ENCODE data around the gene NRF1. TPM values are rescaled to one million over a fixed set of nuclear protein-coding genes. Genes with fewer than 3 reads are reported as not detected.

Gene NRF1
- total RNA-seq, 1 experiment from 2014 or later = 19.3 TPM

DNA sequence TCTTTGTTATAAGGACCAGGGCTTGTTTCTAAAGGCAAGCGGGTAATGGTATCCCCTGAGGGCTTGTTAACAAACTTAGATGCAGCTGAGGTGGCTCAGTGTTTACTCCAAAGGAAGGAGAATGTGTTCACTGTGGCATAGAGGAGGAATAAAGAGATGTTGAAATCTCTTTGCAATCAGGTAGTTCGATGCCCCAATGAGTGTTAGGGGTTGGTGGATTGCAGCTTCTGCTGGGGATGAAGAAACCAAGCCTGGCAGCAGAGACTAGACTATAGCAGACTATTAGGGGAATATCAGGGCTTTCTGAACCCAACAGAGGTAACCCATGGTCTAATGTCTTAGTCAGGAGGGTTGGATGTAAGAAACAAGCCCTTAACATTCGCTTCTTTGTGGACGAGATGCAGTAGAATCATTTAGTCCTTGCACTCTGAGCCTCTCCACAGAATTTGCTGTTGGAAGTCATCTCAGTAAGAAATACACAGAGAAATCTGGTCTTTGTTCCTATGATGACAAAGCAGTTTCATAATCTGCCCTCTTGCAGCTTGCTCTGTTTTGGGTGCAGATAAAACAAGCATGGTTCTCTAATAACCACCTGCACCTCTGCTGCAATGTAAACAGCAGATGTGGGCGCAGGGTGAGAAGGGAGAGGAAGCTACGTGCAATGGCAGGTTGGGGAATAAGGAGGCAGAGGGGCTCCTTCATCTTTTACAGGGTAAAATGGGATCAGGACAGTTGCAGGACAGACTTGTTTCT is 108.6 kb downstream of the NRF1 start:
- no peak overlapping the region for H2BK15ac ChIP-seq (ENCODE audit: low read depth, low read length)
- no peaks in the 10 kb centered on the region for H3K79me2 ChIP-seq (ENCODE audit: insufficient read depth, low read length)
- no peaks in the 10 kb centered on the region for H3K4me1 ChIP-seq (ENCODE audit: insufficient read depth, low read length)
- H2BK20ac ChIP-seq (ENCODE audit: low read depth, low read length, poor library complexity, severe bottlenecking) = no peak overlapping the region
- no peaks in the 10 kb centered on the region for H3K9me3 ChIP-seq (ENCODE audit: control insufficient read depth, low read depth, low read length)
- no peak overlapping the region for H3K4me3 Mint-ChIP-seq
- no peak overlapping the region for H4K8ac ChIP-seq (replicated peaks; ENCODE audit: insufficient read length, low read depth, low read length)
- H2BK5ac ChIP-seq (ENCODE audit: insufficient read length, low read length) = no peak overlapping the region
- WGBS (ENCODE audit: extremely low coverage, insufficient read length, low lambda C conversion rate) = no CpG with 5 or more reads among the region's 6 CpGs
- H2BK12ac ChIP-seq (ENCODE audit: insufficient read length, low read depth, low read length) = no peak overlapping the region
- no peak overlapping the region for H2BK120ac ChIP-seq (ENCODE audit: low read depth, low read length, poor library complexity, severe bottlenecking)
- no peak for DNase-seq
- H4K91ac ChIP-seq (ENCODE audit: insufficient read length, low read depth, low read length) = no peak overlapping the region
- no peak overlapping the region for H2AK5ac ChIP-seq (ENCODE audit: insufficient read length, low read length)
- H3K27ac ChIP-seq (ENCODE audit: insufficient read length, low read depth, low read length) = no peak overlapping the region
- no peak overlapping the region for H3T11ph ChIP-seq (ENCODE audit: low read length)
- H2AFZ ChIP-seq (ENCODE audit: low read length) = no peak overlapping the region
- no peak overlapping the region for H3K18ac ChIP-seq (ENCODE audit: insufficient read length, low read depth, low read length)
- peaks cover 17 to 69% (median 61%) of the 10 kb centered on the region in 3 experiments; a peak in 6 of 7 replicates for H3K36me3 Mint-ChIP-seq (ENCODE audit: insufficient read depth in 1 of 3, low read depth in 3 of 3)
- H3K4me2 ChIP-seq (ENCODE audit: insufficient read depth, insufficient read length, low read length) = no peak overlapping the region
- H3K9me3 Mint-ChIP-seq = no peaks in the 10 kb centered on the region; a peak in 1 of 5 replicates
- TF ChIP-seq, protein P1, sequence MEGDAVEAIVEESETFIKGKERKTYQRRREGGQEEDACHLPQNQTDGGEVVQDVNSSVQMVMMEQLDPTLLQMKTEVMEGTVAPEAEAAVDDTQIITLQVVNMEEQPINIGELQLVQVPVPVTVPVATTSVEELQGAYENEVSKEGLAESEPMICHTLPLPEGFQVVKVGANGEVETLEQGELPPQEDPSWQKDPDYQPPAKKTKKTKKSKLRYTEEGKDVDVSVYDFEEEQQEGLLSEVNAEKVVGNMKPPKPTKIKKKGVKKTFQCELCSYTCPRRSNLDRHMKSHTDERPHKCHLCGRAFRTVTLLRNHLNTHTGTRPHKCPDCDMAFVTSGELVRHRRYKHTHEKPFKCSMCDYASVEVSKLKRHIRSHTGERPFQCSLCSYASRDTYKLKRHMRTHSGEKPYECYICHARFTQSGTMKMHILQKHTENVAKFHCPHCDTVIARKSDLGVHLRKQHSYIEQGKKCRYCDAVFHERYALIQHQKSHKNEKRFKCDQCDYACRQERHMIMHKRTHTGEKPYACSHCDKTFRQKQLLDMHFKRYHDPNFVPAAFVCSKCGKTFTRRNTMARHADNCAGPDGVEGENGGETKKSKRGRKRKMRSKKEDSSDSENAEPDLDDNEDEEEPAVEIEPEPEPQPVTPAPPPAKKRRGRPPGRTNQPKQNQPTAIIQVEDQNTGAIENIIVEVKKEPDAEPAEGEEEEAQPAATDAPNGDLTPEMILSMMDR (conservative IDR thresholded peaks at IDR 0.05) = no peak
- H3K56ac ChIP-seq (ENCODE audit: insufficient read length, low read depth, low read length) = no peak overlapping the region
- H3K27me3 ChIP-seq (ENCODE audit: insufficient read depth, low read length) = no peaks in the 10 kb centered on the region
- H4K20me1 ChIP-seq (ENCODE audit: control insufficient read depth, insufficient read depth, insufficient read length) = no peaks in the 10 kb centered on the region
- no peak overlapping the region for H3K23ac ChIP-seq (ENCODE audit: insufficient read length, low read depth, low read length)
- no peaks in the 10 kb centered on the region for H3K79me1 ChIP-seq (ENCODE audit: insufficient read depth, low read depth, low read length, poor library complexity, severe bottlenecking)
- no peak overlapping the region for H3K14ac ChIP-seq (ENCODE audit: insufficient read depth, low read length)
- no peak overlapping the region for H4K5ac ChIP-seq (ENCODE audit: insufficient read length, low read depth, low read length)
- H3K23me2 ChIP-seq (ENCODE audit: insufficient read length, low read depth, low read length, poor library complexity, severe bottlenecking) = no peaks in the 10 kb centered on the region
- H3K9ac ChIP-seq (ENCODE audit: extremely low read depth, insufficient read length, low read length) = no peak overlapping the region
- H3K4ac ChIP-seq (ENCODE audit: low read depth, low read length) = no peak overlapping the region
- peak overlapping the region; percentile 56 to 85 (median 84); a peak in 6 of 7 replicates for H3K27ac Mint-ChIP-seq
- no peaks in the 10 kb centered on the region for H3K27me3 Mint-ChIP-seq (ENCODE audit: low read depth)
- H3K4me1 Mint-ChIP-seq = no peaks in the 10 kb centered on the region
